CD4-positive, alpha-beta T cell treated with Interleukin-4 for 1 hour (primary cell): Measurements from ENCODE around the gene BTBD10.
A peak's percentile ranks its signal among the peaks of the same experiment; 100 is the strongest.

Experiments used
- DNase-seq, 2 donors: peaks; one replicate each; pipeline ENCODE4 v3.0.0-alpha.2; 2020 to 2022

BTBD10 gene

GRCh38 chr11:13338019-13338426 is 125.0 kb downstream of the BTBD10 start:
- peak in 1 of 2 donors; percentile 29 for DNase-seq
